H1 (cell line): Measurements from ENCODE around the gene SLC39A6. TPM values are rescaled to one million over a fixed set of nuclear protein-coding genes. Genes with fewer than 3 reads are reported as not detected.

Experiments used
- EP300 ChIP-seq, 2 experiments: IDR thresholded peaks; 1 replicate in 1 of 2; 2 replicates in 1 of 2; pipeline ENCODE4 v1.6.1; 2011 to 2012; ENCODE audit warnings: low read depth in 2 of 2, low read length in 2 of 2, mild to moderate bottlenecking in 2 of 2, borderline replicate concordance in 1 of 2, inconsistent platforms in 1 of 2, moderate library complexity in 1 of 2
- JUN ChIP-seq: IDR thresholded peaks from 2 replicates; pipeline ENCODE4 v1.6.1; 2011; ENCODE audit warnings: low read depth, mild to moderate bottlenecking, improper control_type of control experiment, low read length
- polyA plus RNA-seq, 7 experiments: library from polyadenylated mRNA; depleted of rRNA in 3 of 7; stranded (reverse) in 5 of 7; unstranded in 2 of 7; fragments of >200 nt in 5 of 7; fragments of 200-250 nt in 2 of 7; gene quantifications; 1 replicate in 5 of 7; 2 replicates in 1 of 7; 4 replicates in 1 of 7; pipeline versions ENCODE4 v1.2.1 to v1.2.3, GENCODE V29; 2011 to 2013; ENCODE audit warnings: missing spikeins in 2 of 7, mixed read lengths in 2 of 7
- total RNA-seq: library from RNA; stranded (reverse); fragmentation: NEBNext Ultra II Directional; extraction: Animal tissue kit (Norgen Biotek cat#: 25700); gene quantifications from 2 replicates; pipeline ENCODE4 v1.2.1, GENCODE V29; 2021

The SLC39A6 gene
- total and polyA plus RNA-seq, 2 of the 8 experiments (the other 6 are each of a cell fraction or from before 2014, with no cell fraction given) = 36.8 to 55.4 TPM

GRCh38 chr18:36075862-36076587 lies 53.1 kb downstream of the SLC39A6 start (continued):
- TF ChIP-seq JUN (no peak), EP300 (IDR thresholded peaks at IDR 0.05; ENCODE audit: borderline replicate concordance in 1 of 2, low read depth in 2 of 2, low read length in 2 of 2) (no peak)
